ENCODE results near the gene POLR1A.

DNA sequence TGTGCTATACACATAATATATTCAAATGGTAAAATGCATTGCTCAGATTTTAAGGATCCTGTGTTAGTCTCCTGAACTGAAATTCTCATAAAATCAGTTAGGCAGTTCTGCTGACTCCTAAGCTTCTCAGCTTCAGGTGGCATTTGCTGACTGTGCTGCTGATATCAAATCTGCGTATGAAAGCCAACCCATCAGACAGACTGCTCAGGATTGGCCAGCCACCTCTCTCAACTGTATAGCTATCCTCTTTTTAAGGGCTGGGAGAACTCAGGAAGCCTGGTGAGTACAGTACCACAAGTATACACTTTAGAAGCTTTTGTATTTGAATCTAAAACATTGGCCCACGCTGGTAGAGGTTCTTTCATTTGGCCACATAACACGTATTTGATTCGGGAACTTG lies 29.0 kb upstream of the POLR1A start:
- TF ChIP-seq TAF1 (IDR thresholded peaks at IDR 0.05; ENCODE audit: low read depth, low read length) = no peak
- no peak for TF ChIP-seq POLR2AphosphoS5 (IDR thresholded peaks at IDR 0.05; ENCODE audit: low read depth, low read length)
- TF ChIP-seq CHD2 (IDR thresholded peaks at IDR 0.05; ENCODE audit: low read length) = no peak
- no peak for TF ChIP-seq SIX5 (IDR thresholded peaks at IDR 0.05; ENCODE audit: low read depth, low read length)
- no peak for TF ChIP-seq EZH2 (IDR thresholded peaks at IDR 0.05; ENCODE audit: low read depth, low read length, severe bottlenecking)
- TF ChIP-seq, protein P1, sequence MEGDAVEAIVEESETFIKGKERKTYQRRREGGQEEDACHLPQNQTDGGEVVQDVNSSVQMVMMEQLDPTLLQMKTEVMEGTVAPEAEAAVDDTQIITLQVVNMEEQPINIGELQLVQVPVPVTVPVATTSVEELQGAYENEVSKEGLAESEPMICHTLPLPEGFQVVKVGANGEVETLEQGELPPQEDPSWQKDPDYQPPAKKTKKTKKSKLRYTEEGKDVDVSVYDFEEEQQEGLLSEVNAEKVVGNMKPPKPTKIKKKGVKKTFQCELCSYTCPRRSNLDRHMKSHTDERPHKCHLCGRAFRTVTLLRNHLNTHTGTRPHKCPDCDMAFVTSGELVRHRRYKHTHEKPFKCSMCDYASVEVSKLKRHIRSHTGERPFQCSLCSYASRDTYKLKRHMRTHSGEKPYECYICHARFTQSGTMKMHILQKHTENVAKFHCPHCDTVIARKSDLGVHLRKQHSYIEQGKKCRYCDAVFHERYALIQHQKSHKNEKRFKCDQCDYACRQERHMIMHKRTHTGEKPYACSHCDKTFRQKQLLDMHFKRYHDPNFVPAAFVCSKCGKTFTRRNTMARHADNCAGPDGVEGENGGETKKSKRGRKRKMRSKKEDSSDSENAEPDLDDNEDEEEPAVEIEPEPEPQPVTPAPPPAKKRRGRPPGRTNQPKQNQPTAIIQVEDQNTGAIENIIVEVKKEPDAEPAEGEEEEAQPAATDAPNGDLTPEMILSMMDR (IDR thresholded peaks at IDR 0.05; ENCODE audit: control extremely low read depth in 1 of 3, insufficient read depth in 1 of 3, low read depth in 1 of 3, low read length in 3 of 3) = no peak

All from H1 (cell line).